NOMO-1 treated with dmso at 0.1 percent for 144 hours (cell line): ENCODE results near the gene MRTFA.
"Not testable (repeated sequence)": the region's sequence is repeated elsewhere in the genome, so short reads cannot be mapped to it uniquely, and the experiment has no call there.

Experiments
- DNase-seq: peaks from one replicate; lab custom pipeline; 2025; ENCODE audit not compliant: unreplicated experiment; lab: John Stamatoyannopoulos, UW

Gene MRTFA

DNA sequence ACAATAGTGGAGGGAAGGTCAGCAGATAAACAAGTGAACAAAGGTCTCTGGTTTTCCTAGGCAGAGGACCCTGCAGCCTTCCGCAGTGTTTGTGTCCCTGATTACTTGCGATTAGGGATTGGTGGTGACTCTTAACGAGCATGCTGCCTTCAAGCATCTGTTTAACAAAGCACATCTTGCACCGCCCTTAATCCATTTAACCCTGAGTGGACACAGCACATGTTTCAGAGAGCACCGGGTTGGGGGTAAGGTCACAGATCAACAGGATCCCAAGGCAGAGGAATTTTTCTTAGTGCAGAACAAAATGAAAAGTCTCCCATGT is 136.1 kb downstream of the MRTFA start:
- DNase-seq = not testable (repeated sequence)

DNA sequence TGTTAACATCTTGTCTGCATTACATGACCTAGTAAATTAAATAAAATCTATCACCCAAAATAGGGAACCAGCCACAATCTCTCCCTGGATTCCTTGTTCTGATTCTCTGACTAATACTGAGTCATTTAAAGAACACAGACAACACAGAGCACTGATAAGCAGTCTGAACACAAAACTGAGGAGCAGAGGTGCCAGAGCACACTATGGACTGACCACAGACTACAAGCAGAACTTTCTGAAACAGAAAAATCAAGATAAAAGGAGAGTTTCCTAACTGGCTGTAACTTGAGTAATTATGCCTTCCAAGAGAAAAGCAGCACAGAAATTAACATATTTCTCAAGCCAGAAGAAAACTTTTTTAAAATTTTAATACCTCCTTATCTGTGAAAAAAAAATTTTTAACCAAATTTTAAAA is 137.3 kb downstream of the MRTFA start:
- peak; percentile 7 for DNase-seq

DNA sequence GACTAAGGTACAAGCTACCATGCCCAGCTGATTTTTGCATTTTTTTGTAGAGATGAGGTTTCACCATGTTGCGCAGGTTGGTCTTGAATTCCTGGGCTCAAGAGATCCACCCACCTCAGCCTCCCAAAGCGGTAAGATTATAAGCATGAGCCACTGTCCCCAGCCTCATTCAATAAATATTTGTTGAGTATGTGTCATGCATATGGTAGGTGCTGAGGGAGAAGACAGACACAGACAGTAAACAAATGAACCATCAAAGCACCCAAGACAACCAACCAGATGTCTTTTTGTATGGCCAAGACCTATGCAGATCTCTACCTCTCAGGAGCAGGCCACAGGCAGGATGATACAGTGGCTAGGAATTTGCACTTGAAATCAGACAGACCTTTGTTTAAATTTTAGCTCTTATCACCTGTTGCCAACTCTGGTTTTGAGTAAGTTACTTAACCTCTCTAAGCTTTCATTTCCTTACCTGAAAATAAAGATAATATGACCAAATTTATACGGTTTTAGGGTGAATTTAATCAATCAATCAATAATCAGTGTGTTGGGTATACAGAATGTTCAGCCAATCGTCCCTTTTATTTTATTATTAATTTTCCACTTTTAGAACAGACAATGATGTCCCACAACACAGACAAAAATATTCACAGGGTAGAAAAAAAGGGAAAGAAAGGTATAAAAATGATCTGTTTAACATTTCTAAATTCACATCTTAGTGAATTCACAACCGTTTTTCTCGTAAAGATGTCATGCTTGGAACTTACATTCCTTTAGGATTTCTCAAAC is 137.9 kb downstream of the MRTFA start:
- no peak for DNase-seq

DNA sequence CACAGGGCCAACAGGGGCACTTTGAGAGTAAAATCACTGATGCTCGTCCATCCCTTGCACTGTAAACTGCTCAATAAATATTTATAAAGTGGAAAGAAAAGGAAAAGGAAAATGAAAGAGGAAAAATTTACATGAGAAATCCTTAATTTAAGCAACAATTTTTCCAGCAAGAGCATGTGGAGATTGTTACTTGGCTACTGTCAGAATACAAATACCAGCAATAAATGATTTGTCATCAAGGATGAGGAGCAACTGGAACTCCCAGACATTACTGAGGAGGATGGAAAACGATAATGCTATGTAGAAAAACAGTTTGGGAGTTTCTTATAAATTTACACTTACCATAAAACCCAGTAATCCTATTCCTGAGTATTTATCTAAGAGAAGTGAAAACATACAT is 143.1 kb downstream of the MRTFA start:
- DNase-seq = no peak

DNA sequence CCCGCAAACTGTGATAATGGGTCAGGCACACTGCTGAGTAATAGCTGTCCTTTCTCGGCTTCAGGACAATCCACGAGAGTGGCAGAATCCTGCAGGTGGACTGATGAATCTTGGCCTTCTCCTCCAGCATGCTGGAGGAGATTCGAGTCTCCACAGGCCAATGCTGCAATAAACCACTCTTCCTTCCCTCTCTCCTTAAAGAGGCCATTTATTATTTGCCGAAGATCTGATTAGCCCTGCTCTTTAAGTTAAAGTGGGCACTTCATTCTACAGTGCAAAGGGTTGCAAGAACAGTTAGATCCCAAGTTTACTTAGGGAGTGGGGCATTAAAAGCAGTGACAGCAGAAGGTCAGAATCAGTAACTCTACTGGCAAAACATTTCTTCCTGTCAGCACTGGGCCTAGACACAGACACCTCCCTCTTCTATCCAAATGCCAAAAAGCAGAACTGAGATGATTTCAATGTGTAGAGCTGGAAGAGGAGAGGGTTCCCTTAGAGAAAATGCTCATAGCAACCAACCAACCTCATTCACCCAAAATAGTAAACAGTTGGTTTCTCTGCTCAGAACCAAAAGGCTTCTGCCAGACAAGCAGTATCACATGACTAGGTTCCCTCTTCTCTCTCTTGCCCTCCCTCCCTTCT is 144.4 kb downstream of the MRTFA start:
- peak; percentile 89 for DNase-seq

DNA sequence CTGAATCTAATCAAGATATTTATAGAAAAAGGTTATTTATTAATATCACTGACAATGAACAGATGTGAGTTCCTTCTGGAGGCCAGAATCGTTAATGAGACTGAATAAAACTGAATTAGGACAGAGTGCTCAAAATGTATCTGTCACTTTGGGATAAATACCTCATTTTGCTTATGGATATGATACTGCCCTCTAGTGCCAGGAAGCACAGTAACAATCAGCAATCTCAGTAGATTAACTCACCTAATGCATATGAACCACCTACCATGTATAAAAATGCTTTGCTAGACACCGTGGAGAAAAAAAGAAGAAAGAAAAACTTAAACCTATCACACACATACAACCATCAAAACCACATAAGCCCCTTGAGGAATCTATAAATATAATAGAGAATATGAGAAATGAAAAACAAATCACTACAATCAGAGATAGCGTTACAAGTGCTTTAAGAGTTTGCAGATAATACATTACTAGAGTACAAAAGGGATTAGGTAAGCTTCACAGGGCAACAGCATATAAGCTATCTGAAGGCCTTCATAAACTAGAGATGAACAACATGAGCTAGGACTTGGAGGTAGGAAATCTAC is 148.8 kb downstream of the MRTFA start:
- no peak for DNase-seq

DNA sequence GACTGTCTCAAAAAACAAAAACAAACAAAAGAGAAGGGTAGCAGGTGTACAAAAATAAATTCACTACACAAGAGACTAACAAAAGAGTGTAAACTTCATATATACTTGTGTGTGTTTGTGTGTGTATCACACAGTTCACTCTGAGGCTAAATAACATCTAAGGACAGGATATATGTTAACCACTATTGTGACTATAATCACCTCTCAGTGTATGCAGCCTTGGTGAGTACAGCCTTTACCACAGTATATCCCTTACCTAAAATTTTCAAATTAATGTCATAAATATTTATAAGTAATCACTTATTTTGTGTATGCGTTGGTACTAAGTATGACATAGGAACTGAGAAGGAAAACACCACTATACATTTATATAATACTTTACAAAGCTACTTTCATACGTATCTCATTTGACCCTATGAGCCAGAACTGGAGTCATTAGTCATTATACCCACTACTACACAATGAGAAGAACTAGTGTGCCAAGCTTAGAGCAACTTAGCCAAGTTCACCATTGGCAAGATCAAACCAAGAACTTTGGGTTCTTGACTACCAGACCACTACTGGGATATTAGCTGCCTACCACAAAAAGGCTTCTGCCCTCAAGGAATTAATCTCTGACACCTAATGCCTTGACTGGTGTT is 149.4 kb downstream of the MRTFA start:
- DNase-seq = no peak

DNA sequence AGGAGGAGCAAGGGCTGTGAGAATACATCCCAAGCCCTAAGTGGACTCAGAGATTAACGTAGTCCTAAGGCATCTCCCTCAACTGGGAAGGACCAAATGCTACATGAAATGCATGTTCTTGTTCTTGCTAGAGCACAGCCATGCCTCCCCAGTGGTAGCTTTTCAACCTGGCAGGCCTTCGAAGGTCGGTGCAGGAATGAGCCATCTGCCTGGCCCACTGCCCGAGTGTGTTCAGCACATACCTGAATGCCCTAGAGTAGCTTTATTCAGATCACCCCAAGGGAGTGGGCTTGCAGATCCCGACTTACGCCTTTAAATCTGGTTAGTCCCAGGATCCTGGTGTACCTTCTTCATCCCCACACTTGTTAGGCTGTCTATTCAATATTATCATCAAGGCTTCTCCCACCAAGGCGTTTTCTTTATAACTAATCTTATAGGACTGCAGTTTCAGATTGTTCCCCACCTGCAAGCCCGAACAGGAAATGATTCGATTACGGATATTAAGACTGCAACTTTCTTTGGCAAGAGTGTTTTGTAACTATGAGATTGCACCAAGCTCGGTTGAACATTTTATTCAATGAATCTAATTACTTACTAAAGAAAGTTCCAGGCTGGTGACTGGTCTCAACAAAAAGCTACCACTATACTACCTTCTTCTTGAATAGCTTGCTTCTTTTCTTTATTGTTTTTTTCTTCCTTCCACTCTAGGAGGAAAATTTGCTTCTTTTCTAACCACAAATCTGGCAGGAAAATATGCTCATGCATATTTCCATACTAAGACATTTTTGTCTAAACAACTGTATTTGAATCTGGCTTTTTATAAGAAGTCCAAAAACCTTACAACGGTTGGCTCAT is 150.5 kb downstream of the MRTFA start:
- DNase-seq = peak; percentile 8

DNA sequence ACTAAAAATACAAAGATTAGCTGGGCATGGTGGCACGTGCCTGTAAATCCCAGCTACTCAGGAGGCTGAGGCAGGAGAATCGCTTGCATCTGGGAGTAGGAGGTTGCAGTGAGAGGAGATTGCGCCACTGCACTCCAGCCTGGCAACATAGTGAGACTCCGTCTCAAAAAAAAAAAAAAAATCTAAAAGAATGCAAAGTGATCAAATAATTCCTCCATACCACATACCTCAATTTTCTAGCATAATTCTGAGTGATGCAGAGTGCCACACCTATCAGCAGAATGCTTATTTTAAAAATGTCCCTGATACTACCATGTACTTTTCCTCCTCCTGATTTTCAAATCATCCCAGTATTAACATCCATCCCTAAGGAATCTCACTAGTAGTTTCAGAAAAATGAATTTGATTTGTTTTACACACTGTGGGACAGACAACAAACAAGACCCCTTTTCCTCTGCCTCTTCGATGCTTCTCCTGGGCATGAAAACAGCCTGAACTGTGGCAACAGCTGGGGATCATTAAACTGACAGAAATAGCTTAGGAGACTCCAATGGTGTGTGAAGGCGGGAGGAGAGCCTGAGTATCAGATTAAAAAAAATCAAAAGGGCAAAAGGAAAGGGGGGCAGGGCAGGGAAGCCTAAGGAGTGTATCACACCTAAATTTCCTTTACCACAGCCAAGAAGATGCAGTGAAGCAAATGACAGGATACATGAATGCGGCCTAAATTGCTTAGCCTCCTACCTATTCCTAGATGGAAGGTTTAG is 151.4 kb downstream of the MRTFA start:
- DNase-seq = no peak

DNA sequence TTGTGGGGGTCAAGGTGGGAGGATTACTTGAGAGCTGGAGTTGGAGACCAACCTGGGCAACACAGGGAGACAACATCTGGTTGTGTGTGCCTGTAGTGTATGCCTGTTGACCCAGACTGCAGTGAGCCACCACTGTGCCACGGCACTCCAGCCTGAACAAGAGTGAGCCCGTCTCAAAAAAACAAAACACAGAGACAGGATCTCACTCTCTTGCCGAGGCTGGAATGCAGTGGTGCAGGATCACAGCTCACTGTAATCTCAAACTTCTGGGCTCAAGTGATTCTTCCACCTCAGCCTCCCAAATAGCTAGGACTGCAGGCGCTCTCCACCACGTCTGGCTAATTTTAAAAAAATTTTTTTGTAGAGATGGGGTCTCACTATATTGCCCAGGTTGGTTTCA is 153.6 kb downstream of the MRTFA start:
- DNase-seq = no peak

DNA sequence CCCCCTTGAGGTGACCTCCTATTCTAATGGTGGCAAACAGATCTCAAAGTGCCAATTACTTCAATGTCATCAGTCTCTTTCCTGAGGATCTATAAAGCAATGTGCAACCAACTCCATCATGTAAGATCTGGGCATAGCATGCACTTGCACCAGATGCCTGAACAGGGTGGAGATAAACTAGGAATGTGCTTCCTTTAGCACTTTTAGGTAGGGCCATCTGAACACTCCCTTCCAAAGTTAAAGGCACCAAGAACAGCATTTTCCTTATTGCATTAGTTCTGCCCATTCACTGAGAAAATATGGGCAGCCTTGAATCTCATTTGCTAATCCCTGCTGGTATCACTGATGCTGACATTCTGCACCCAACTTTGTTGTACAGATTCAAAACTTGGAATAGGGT is 154.1 kb downstream of the MRTFA start:
- no peak for DNase-seq

DNA sequence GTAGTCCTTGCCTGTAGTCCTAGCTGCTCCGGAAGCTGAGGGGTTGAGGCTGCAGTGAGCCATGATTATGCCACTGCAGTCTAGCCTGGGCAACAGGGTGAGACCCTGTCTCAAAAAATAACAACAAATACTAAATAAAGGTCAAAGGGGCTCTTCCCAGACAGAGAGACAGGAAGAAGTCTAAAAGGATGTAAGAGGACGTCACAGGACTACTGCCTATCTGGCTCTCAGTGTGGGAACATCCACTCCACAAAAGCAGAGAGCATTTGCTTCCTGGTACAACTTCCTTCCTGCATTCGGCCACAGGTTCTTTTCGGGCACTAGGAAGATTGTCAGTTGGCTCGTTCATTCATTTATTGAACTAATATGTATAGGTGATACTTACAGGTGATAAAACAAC is 155.5 kb downstream of the MRTFA start:
- DNase-seq = no peak

DNA sequence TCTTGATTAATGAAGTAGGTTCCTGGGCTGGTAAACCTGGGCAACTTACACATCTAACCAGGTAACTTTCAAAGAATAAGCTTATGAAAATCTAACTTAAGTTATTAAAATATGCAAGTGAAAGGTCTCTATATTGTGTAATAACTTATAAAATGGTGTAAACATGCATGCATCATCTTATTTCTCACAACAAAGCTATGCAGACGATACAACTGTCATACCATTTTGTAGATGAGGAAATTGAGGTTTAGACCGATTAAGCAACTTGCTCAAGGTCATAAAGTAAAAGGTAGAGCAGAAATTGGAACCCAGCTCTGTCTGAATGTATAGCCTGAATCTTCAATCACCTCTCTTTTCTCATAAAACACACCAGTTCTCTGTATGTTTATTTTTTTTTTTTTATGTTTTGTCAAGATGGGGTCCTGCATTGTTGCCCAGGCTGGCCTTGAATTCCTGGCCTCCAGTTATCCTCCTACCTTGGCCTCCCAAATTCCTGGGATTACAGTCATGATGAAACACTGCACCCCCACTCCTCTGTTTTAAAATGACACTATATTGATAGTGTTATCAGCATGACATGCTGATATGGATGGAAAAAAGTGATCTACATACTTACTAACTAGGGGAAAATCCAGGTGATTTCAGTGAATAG is 156.5 kb downstream of the MRTFA start:
- no peak for DNase-seq

DNA sequence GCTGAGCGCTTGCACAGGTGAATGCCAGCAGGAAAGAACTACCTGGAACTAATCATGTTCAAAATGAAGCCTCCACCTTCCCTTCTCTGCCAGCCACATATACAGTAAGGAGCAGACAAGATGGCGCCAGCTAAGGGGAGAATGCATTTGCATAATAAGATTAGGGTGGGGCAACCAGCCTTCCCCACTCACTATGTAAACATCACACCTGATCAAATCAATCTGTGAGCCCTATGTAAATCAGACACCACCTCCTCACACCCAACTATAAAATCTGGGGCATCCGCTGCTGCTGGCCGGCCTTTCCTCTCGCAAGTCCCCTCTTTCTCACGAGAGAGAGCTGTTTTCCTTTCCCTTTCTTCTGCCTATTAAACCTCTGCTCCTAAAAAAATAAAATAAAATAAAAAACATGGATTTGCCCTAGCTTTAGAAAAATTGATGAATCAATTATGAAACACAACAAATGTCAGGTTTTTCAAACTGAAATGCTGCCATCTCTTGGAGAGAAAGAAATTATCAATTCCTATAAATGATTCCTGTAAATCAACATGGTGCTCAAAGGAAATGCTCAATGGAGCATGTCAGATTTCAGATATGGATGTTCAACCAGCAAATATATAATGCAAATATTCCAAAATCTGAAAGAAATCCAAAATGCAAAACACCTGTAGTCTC is 157.3 kb downstream of the MRTFA start:
- DNase-seq = no peak

DNA sequence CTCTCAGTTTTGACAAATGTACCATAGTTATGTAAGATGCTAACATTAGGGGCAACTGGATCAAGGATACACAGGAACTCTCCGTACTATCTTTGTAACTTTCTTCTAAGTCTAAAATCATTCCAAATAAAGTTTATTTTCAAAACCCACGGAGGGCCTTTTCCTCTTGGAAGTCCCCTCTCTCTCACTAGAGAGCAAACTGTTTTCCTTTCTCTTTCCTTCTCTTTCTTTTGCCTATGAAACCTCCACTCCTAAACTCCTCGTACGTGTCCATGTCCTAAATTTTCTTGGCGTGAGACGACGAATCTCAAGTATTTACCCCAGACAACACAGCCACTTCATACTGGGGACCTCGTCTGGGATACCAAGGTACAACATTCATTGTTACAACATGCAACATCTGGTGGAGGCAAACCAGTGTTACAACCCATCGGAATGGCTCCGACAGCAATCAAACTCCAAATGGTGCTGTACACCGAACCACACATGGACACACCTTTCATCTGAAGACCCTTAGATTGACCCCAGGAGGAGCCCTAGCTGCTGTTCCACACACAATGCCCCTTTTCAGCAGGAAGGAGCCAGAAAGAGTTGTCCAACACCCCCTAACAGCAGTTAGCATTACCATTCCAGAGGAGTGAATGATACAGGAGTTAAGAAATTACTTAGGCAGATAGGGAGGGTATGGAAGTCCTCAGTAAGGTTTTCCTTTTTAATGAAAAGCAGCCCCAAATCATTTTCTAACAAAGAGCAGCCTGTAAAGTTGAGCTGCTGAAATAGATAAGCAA is 158.0 kb downstream of the MRTFA start:
- DNase-seq = no peak

DNA sequence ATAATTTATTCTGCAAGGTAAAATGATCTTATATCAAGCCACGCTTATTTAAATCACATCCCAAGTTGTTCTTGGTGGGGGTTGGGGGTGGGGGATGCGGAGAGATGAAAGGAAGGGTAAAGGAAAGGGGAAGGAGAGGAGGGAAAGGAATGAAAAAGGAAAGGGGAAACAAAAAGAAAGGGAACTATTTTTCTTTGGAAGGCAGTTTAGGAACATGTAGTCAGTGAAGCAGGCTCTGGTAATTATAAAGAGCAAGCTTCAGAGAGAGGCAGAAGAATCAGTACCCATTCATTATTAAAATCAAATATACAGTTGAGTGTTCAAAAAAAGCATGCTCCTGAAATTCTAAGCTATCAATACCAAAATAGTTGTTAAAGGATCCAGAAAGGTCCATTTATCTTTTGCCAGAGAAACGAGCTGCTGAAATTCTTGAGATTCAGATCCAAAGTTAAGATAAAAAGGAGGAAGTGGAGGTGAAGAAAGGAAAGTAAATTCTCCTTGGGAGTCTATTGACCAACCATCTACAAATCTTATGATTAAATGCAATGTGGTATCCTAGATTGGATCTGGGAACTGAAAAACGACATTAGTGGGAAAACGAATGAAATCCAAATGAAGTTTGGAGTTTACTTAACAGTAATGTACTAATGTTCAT is 158.7 kb downstream of the MRTFA start:
- DNase-seq = no peak

DNA sequence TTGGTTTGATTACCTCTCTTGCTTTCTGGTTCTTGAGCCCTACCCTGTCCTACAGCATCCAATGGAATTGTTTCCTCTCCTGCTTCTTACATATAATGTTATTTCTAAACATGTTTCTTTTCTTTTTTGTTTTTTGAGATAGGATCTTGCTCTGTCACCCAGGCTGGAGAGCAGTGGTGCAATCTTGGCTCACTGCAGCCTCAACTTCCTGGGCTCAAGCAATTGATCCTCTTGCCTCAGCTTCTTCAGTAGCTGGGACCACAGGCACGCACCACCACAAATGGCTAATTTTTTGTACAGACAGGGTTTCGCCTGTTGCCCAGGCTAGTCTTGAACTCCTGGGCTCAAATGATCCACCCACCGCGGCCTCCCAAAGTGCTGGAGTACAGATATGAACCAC is 160.2 kb downstream of the MRTFA start:
- no peak for DNase-seq

DNA sequence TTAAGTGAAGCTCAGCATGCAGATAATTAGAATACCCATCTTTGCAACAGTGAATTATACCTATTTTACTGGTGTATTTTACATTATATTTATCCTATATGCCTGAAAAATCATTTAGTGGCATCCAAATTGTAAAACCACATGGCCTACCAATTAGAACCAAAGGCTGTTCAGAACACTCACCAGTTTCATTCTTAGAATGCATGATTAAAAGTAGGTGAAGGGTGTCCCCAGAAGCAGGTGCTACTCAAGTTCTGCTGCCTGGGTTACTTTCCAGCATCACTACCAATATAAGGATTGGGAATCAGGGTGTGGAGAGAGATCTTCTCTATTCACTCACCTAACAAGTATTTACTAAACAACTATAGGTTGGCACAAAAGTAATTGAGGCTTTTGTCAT is 162.8 kb downstream of the MRTFA start:
- no peak for DNase-seq
